Measurements from ENCODE around the gene TOM1L2.

Gene TOM1L2

DNA sequence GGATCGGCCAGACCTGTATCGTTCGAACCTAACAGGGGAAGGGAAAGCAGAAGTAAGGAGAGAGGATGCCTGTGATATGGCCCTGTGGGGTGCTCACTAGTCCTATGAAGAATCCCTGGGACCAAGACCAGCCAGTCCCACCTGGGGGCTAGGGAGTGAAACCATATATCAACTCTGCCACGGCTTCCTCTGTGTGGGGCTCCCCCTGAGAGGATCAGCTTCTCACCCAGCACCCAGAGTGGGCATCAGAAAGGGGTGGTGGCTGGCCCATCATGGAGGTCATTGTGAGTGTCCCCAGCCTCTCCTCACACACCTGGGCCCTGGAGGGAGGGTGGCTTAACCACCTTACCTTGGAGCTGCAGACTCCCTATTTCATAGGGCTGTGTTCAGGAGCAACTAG lies 105.3 kb downstream of the TOM1L2 start:
- DNase-seq (ENCODE audit: low read depth in 1 of 2, low spot score in 1 of 2): no peak
- no peak overlapping the region for H3K27ac ChIP-seq (replicated peaks)

DNA sequence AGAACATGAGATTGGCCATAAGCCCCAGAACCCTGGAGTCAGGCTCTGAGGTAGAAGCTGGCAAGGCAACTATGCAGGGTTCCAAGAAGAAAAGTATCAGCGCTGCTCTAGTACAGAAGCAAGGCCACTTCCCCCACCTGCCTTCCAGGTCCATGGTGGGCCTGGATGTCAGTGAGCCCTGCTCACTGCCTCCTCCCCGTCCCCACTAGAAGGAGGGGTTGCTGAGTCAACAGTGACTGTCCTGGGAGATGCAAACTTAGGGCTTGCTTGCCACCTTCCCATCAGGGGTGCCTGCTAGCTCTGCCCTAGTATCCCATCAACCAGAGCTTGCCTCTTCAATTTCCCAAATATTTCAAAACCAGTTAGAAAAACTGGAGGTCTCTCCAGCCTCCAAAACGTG lies 105.8 kb downstream of the TOM1L2 start:
- Histone ChIP-seq H3K27ac (replicated peaks) (no peak overlapping the region), H3K4me3 (replicated peaks; ENCODE audit: insufficient read depth, low read length) (no peak overlapping the region), H3K27me3 (ENCODE audit: insufficient read depth, poor library complexity, severe bottlenecking) (no peaks in the 10 kb centered on the region)
- DNase-seq (ENCODE audit: low read depth in 1 of 2, low spot score in 1 of 2): no peak
- TF ChIP-seq, protein P1, sequence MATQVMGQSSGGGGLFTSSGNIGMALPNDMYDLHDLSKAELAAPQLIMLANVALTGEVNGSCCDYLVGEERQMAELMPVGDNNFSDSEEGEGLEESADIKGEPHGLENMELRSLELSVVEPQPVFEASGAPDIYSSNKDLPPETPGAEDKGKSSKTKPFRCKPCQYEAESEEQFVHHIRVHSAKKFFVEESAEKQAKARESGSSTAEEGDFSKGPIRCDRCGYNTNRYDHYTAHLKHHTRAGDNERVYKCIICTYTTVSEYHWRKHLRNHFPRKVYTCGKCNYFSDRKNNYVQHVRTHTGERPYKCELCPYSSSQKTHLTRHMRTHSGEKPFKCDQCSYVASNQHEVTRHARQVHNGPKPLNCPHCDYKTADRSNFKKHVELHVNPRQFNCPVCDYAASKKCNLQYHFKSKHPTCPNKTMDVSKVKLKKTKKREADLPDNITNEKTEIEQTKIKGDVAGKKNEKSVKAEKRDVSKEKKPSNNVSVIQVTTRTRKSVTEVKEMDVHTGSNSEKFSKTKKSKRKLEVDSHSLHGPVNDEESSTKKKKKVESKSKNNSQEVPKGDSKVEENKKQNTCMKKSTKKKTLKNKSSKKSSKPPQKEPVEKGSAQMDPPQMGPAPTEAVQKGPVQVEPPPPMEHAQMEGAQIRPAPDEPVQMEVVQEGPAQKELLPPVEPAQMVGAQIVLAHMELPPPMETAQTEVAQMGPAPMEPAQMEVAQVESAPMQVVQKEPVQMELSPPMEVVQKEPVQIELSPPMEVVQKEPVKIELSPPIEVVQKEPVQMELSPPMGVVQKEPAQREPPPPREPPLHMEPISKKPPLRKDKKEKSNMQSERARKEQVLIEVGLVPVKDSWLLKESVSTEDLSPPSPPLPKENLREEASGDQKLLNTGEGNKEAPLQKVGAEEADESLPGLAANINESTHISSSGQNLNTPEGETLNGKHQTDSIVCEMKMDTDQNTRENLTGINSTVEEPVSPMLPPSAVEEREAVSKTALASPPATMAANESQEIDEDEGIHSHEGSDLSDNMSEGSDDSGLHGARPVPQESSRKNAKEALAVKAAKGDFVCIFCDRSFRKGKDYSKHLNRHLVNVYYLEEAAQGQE (IDR thresholded peaks at IDR 0.05; ENCODE audit: insufficient replicate concordance, low read depth): no peak
- TF ChIP-seq, protein P2, sequence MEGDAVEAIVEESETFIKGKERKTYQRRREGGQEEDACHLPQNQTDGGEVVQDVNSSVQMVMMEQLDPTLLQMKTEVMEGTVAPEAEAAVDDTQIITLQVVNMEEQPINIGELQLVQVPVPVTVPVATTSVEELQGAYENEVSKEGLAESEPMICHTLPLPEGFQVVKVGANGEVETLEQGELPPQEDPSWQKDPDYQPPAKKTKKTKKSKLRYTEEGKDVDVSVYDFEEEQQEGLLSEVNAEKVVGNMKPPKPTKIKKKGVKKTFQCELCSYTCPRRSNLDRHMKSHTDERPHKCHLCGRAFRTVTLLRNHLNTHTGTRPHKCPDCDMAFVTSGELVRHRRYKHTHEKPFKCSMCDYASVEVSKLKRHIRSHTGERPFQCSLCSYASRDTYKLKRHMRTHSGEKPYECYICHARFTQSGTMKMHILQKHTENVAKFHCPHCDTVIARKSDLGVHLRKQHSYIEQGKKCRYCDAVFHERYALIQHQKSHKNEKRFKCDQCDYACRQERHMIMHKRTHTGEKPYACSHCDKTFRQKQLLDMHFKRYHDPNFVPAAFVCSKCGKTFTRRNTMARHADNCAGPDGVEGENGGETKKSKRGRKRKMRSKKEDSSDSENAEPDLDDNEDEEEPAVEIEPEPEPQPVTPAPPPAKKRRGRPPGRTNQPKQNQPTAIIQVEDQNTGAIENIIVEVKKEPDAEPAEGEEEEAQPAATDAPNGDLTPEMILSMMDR (IDR thresholded peaks at IDR 0.05; ENCODE audit: insufficient read depth, low read length): no peak
- no peak for TF ChIP-seq POLR2AphosphoS5 (IDR thresholded peaks at IDR 0.05; ENCODE audit: low read depth)
- TF ChIP-seq SPI1 (IDR thresholded peaks at IDR 0.05; ENCODE audit: borderline replicate concordance, low read depth): no peak
- TF ChIP-seq GABPA (IDR thresholded peaks at IDR 0.05; ENCODE audit: low read depth): no peak

More for the DNA sequence above, 105.3 kb downstream of the TOM1L2 start:
- Histone ChIP-seq H3K4me3 (replicated peaks; ENCODE audit: insufficient read depth, low read length) (no peak overlapping the region), H3K27me3 (ENCODE audit: insufficient read depth, poor library complexity, severe bottlenecking) (no peaks in the 10 kb centered on the region)
- no peak for TF ChIP-seq POLR2AphosphoS5 (IDR thresholded peaks at IDR 0.05; ENCODE audit: low read depth)
- TF ChIP-seq GABPA (IDR thresholded peaks at IDR 0.05; ENCODE audit: low read depth): no peak
- TF ChIP-seq, protein P1 (IDR thresholded peaks at IDR 0.05; ENCODE audit: insufficient replicate concordance, low read depth): no peak
- no peak for TF ChIP-seq SPI1 (IDR thresholded peaks at IDR 0.05; ENCODE audit: borderline replicate concordance, low read depth)
- TF ChIP-seq, protein P2 (IDR thresholded peaks at IDR 0.05; ENCODE audit: insufficient read depth, low read length): no peak

DNA sequence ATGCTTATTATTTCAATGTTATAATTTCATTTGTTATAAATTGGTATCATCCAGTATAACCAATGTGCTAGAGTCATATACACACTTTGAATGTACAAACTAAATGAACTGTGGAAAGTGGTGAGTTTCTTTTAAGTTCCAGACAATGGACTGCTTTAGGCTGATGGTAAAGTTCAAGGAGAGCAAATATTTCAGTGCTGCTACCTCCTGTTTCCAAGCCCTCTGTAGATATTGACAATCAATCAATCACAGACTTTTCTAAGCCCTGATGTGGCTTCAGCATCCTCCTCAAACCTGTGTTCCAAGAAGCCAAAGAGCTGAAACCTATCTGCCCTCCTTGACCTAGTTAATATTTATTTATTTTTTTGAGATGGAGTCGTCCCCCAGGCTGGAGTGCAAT lies 107.2 kb downstream of the TOM1L2 start:
- H3K27me3 ChIP-seq (ENCODE audit: insufficient read depth, poor library complexity, severe bottlenecking): no peaks in the 10 kb centered on the region
- H3K4me3 ChIP-seq (replicated peaks; ENCODE audit: insufficient read depth, low read length): no peak overlapping the region
- no peak for DNase-seq (ENCODE audit: low read depth in 1 of 2, low spot score in 1 of 2)
- TF ChIP-seq GABPA (IDR thresholded peaks at IDR 0.05; ENCODE audit: low read depth) (no peak), SPI1 (IDR thresholded peaks at IDR 0.05; ENCODE audit: borderline replicate concordance, low read depth) (no peak), POLR2AphosphoS5 (IDR thresholded peaks at IDR 0.05; ENCODE audit: low read depth) (no peak)
- TF ChIP-seq, protein P1 (IDR thresholded peaks at IDR 0.05; ENCODE audit: insufficient replicate concordance, low read depth): no peak
- TF ChIP-seq, protein P2 (IDR thresholded peaks at IDR 0.05; ENCODE audit: insufficient read depth, low read length): no peak
- H3K27ac ChIP-seq (replicated peaks): no peak overlapping the region
